Measurements from ENCODE around the gene GPR17.

GPR17 gene

DNA sequence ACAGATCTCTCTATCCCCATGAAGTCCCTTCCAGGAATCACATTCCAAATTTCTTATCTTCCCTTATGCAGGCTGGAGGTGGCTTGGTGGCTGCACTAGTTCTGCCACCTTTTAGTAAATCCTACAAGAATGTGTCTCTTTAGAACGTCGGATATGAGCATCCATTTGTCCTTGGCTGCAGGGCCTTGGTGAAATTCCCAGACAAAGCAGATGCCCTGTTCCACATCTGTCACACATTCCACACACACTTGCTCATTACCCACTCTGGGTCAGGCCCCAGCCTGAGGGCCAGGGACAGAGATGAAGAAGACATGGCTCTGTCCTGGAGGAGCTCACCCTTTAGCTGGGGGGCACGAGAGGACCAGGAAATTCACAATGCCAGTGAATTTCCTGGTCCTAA, 31.2 kb upstream of the GPR17 start:
- DNase-seq = no peak

- DNase-seq = no peak
Measured at GRCh38 chr2:127615511-127616166, 30.3 kb upstream of the GPR17 start.

DNA sequence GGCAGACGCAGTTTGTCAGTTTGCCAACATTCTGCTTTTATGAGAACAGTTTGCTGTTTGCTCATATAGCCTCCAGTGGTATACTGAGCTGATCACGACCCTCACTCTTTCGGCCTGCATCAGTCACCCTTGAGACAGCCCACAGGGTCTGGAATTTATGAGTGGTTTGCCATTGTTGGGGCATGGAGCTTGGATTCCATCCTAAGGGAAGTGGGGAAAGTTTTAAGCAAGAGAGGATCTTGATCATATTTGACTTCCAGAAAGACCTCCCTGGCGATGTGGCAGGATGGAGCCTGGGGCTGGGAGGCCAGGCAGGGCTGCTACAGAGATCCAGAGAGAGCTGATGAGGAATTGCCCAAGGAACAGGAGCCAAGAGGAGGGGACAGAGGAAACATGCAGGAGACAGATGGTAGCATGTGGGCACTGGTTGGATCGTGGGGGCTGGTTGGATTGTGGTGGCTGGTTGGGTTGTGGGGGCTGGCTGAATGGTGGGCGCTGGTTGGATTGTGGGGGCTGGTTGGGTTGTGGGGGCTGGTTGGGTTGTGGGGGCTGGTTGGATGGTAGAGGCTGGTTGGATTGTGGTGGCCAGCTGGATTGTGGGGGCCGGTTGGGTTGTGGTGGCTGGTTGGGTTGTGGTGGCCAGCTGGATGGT, 27.3 kb upstream of the GPR17 start:
- DNase-seq = no peak

DNA sequence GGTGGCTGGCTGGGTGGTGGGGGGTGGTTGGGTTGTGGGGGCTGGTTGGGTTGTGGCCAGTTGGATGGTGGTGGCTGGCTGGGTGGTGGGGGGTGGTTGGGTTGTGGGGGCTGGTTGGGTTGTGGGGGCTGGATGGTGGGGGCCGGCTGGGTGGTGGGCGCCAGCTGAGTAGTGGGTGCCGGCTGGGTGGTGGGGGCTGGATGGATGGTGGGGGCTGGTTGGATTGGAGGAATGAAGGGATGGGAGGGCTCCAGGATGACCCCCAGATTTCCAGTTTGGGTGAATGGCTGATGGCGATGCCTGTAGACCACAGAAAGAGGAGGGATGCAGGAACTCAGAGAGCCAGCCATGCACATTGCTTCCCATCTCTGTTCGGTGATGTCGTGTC, 26.8 kb upstream of the GPR17 start:
- DNase-seq = no peak

GRCh38 chr2:127619877-127620705, 25.9 kb upstream of the GPR17 start:
- DNase-seq = no peak

GRCh38 chr2:127620866-127621265, 25.1 kb upstream of the GPR17 start:
- DNase-seq = no peak

DNA sequence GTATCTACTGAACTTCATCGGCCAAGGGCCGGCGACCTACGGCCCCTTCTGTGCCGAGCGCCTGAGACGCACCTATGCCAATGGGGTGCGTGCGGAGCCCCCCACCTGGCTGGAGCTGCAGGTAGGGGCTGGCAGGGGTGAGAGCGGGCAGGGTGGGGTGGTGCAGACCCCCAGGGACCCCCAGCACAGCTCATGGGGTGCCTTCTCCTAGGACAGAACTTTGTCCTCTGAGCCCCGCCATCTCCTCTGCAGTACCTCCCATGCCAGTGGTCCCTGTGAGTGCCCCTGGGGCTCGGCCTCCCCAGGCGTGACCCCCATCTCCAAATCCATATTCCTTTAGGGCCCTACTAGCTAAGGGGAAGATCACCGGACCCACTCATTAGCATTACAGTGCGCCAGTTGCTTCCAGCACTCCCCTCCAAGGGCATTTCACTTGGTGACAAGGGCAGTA, 23.9 kb upstream of the GPR17 start:
- no peak for DNase-seq

GRCh38 chr2:127622561-127623387, 23.2 kb upstream of the GPR17 start:
- no peak for DNase-seq

GRCh38 chr2:127623388-127624319, 22.3 kb upstream of the GPR17 start:
- DNase-seq = no peak

GRCh38 chr2:127624320-127624755, 21.6 kb upstream of the GPR17 start:
- DNase-seq = no peak

GRCh38 chr2:127624756-127625571, 21.0 kb upstream of the GPR17 start:
- no peak for DNase-seq

DNA sequence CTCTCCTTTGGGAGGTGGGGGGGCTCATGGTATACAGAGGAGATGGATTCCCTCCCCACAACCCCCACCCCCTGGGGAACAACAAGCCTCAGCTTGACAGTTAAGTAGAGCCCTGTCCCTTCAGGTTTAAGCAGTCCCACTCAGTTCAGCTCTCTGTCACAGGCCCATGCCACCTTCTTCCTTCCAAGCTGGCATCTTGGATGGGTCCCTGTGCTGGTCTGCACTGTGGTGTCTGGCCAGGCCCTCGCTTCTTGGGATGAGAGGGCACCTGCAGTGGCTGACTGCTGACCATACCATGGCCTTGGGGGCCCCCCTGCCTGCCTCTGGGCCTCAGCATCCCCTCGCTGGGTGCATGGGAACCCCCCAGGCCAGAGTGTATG, 20.4 kb upstream of the GPR17 start:
- no peak for DNase-seq

DNA sequence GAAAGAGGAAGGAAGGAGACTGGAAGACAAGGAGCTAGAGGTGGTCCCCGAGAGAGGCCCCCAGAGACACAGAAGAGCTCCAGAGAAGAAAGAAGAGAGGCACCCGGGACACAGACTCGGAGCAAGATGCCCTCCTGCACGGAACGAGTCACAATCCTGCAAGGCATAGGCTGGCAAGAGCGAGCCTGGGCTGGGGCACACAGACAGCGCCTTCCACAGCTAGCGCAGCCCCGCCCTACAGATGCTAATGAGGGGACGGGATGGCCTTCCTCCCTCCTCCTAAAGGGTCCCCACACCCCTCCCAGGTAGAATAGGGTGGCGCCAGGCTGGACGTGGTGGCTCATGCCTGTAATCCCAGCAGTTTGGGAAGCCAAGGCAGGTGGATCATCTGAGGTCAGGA, 19.8 kb upstream of the GPR17 start:
- no peak for DNase-seq

- DNase-seq = no peak
Measured at GRCh38 chr2:127626917-127627739, 18.8 kb upstream of the GPR17 start.

- no peak for DNase-seq
Measured at GRCh38 chr2:127627740-127628571, 18.0 kb upstream of the GPR17 start.

DNA sequence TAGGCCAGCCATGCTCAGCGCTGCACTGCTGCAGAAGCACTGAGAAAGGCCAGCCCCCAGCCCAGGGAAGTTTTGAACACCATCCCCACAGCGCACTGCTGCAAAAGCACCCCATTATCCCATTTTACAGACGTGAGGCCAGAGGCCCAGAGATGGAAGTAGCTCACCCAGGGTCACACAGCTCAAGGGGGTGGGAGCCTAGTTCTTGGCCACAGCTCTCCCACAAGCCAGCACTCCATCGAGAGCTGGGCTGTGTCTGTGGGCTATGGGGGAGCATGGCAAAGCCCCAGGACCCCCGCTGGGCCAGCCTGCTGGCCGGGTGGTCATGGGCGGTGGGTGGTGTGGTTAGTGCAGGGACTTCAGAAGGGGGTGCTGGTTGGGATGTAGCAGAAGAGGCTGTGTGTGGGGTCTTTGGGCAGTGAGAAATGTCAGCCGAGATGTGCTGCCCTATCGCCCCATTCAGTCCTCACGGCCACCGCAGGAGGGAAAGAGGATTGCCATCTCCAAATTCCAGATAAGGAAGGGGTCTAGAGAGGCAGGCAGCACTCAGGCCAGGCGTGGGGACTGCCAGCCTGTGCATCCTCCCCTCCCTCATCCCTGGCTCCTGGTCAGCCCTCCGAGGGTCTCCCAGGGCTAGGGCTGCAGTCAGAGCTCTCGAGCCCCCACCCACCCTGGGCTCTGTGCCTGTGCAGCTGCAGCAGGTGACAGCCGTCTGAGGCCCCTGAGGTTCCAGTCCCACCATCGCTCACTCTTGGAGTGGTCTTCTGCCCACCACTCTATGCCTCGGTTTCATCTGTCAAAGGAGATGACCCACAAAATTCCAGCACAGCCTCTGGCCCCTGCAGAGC, 17.0 kb upstream of the GPR17 start:
- DNase-seq = no peak

- DNase-seq = no peak
Measured at GRCh38 chr2:127629637-127630036, 16.3 kb upstream of the GPR17 start.

All from CD4-positive, alpha-beta T cell treated with Interleukin-12 subunit alpha and Interleukin-12 subunit beta, for 1 hour (primary cell).